OCI-LY7 (cell line): ENCODE data around the gene UBE2A. TPM values are rescaled to one million over a fixed set of nuclear protein-coding genes. Genes with fewer than 3 reads are reported as not detected.

Experiments
- BruUV-seq: library from RNA; stranded (reverse); fragments of 400-500 nt; replicated peaks from 2 replicates; lab custom pipeline; 2021; lab: Mats Ljungman, UMichigan
- CTCF ChIA-PET: fragments of 300-600 bp; sonication (Branson Sonifier 250); formaldehyde crosslinking; loops from one replicate; lab custom pipeline; 2022; ENCODE audit warnings: antibody characterized with exemption; ENCODE audit not compliant: unreplicated experiment; lab: Charles Lee
- POLR2A ChIA-PET: fragments of 300-600 bp; sonication (Branson Sonifier 250); formaldehyde crosslinking; loops from one replicate; lab custom pipeline; 2022; ENCODE audit warnings: antibody characterized with exemption; lab: Charles Lee
- DNase-seq: peaks from one replicate; pipeline ENCODE4 v3.0.0-alpha.2; 2015; ENCODE audit warnings: low spot score
- H2AFZ ChIP-seq: fragments of 200-600 bp; sonication (generic), shearing (Covaris generic); 2 replicates; pipeline ENCODE4 v1.6.1; 2014; ENCODE audit warnings: mild to moderate bottlenecking, antibody characterized with exemption, low read length, moderate library complexity
- H3K27ac ChIP-seq: fragments of 200-600 bp; sonication (generic); 2 replicates; pipeline ENCODE4 v1.5.1; 2014; ENCODE audit warnings: mixed run types, low read depth, mild to moderate bottlenecking, moderate library complexity, low read length, inconsistent platforms; ENCODE audit not compliant: poor library complexity, severe bottlenecking
- H3K36me3 ChIP-seq: fragments of 200-600 bp; sonication (generic); 2 replicates; pipeline ENCODE4 v1.6.1; 2014; ENCODE audit warnings: mild to moderate bottlenecking, antibody characterized with exemption, low read length, moderate library complexity, mixed read lengths; ENCODE audit not compliant: insufficient read depth
- H3K4me1 ChIP-seq: fragments of 200-600 bp; sonication (generic); 2 replicates; pipeline ENCODE4 v1.5.1; 2014; ENCODE audit warnings: mild to moderate bottlenecking, low read length; ENCODE audit not compliant: insufficient read depth, poor library complexity, severe bottlenecking
- H3K4me2 ChIP-seq: fragments of 200-600 bp; sonication (generic); 2 replicates; pipeline ENCODE4 v1.6.1; 2014; ENCODE audit warnings: mild to moderate bottlenecking, low read length
- H3K4me3 ChIP-seq: fragments of 200-600 bp; sonication (generic); 2 replicates; pipeline ENCODE4 v1.5.1; 2014; ENCODE audit warnings: mild to moderate bottlenecking, low read depth, low read length; ENCODE audit not compliant: poor library complexity, severe bottlenecking
- H3K79me2 ChIP-seq: fragments of 200-600 bp; sonication (generic); 2 replicates; pipeline ENCODE4 v1.6.1; 2016; ENCODE audit warnings: low read depth, mild to moderate bottlenecking, low read length, moderate library complexity, mixed read lengths; ENCODE audit not compliant: insufficient read depth
- H3K9me2 ChIP-seq: fragments of 200-600 bp; sonication (generic); 2 replicates; pipeline ENCODE4 v1.6.1; 2016; ENCODE audit warnings: mild to moderate bottlenecking, low read length, mixed read lengths; ENCODE audit not compliant: insufficient read depth
- H3K9me3 ChIP-seq: fragments of 200-600 bp; sonication (generic); 2 replicates; pipeline ENCODE4 v1.6.1; 2014; ENCODE audit warnings: mild to moderate bottlenecking, mixed run types, low read length, mixed read lengths
- H4K20me1 ChIP-seq: fragments of 200-600 bp; sonication (generic); 2 replicates; pipeline ENCODE4 v1.6.1; 2014; ENCODE audit warnings: mild to moderate bottlenecking, antibody characterized with exemption, low read length, moderate library complexity, mixed read lengths; ENCODE audit not compliant: insufficient read depth
- CTCF ChIP-seq: fragments of 200-600 bp; sonication (generic); conservative IDR thresholded peaks from 2 replicates; pipeline ENCODE4 v1.5.1; 2014; ENCODE audit warnings: mild to moderate bottlenecking, antibody characterized with exemption, low read length, moderate library complexity, mixed read lengths
- EZH2phosphoT487 ChIP-seq: fragments of 200-600 bp; sonication (generic); IDR thresholded peaks from 2 replicates; pipeline ENCODE4 v1.6.1; 2018; ENCODE audit warnings: low read depth, borderline replicate concordance, mild to moderate bottlenecking, mixed run types, antibody characterized with exemption, low read length, moderate library complexity, mixed read lengths
- intact Hi-C: fragments of 100-400 bp; cut with micrococcal nuclease; formaldehyde crosslinking; loops from one replicate; pipeline ENCODE4 v1.10.0; 2022; ENCODE audit not compliant: unreplicated experiment
- total RNA-seq, 2 experiments: library from RNA; depleted of rRNA in 1 of 2; stranded (reverse); fragments of >200 nt in 1 of 2; shearing (Covaris generic) in 1 of 2; gene quantifications; 2 replicates each; pipeline ENCODE4 v1.2.3, GENCODE V29; 2014 to 2022

The UBE2A gene
- total RNA-seq, 2 experiments from 2014 or later, result 30.0 to 56.0 TPM

- DNase-seq, result peak; percentile 4
- H4K20me1 ChIP-seq, result no peaks in the 10 kb centered on the region
- H3K36me3 ChIP-seq, result peaks cover 10% of the 10 kb centered on the region; the same call in 1 of the 2 replicates
- BruUV-seq, result no TSS peak
- ChIA-PET POLR2A (interaction anchor here (0.6 kb wide), 1 partner anchor 37 kb away, joined by 3 read pairs; no protein-coding TSS in a partner anchor), CTCF (no interaction called here)
- no peak for TF ChIP-seq CTCF
- TF ChIP-seq EZH2phosphoT487, result no peak
- H3K4me2 ChIP-seq, result peak overlapping the region; percentile 43
- H2AFZ ChIP-seq, result no peak overlapping the region
- no peaks in the 10 kb centered on the region for H3K9me3 ChIP-seq
- no peaks in the 10 kb centered on the region for H3K9me2 ChIP-seq
- H3K4me3 ChIP-seq, result peak overlapping the region; percentile 18
- no peak overlapping the region for H3K27ac ChIP-seq
- H3K4me1 ChIP-seq, result peaks cover 18% of the 10 kb centered on the region
- intact Hi-C loops, result no loop called here
- peaks cover 5% of the 10 kb centered on the region; the same call in 1 of the 2 replicates for H3K79me2 ChIP-seq
These were observed 24.9 kb upstream of the UBE2A start for GRCh38 chrX:119549327-119550016.

- peaks cover 17% of the 10 kb centered on the region; the same call in 1 of the 2 replicates for H3K36me3 ChIP-seq
- H3K4me3 ChIP-seq, result no peak overlapping the region
- H3K27ac ChIP-seq, result no peak overlapping the region
- H3K79me2 ChIP-seq, result peaks cover 5% of the 10 kb centered on the region; the same call in 1 of the 2 replicates
- no peaks in the 10 kb centered on the region for H3K9me2 ChIP-seq
- intact Hi-C loops, result no loop called here
- ChIA-PET CTCF (no interaction called here), POLR2A (interaction anchor here (0.6 kb wide), 1 partner anchor 24 kb away, joined by 3 read pairs; no protein-coding TSS in a partner anchor)
- DNase-seq, result no peak
- H2AFZ ChIP-seq, result no peak overlapping the region
- BruUV-seq, result no TSS peak
- H3K9me3 ChIP-seq, result no peaks in the 10 kb centered on the region
- H4K20me1 ChIP-seq, result no peaks in the 10 kb centered on the region
- no peak overlapping the region for H3K4me2 ChIP-seq
- no peak for TF ChIP-seq CTCF
- no peak for TF ChIP-seq EZH2phosphoT487
- H3K4me1 ChIP-seq, result peaks cover 18% of the 10 kb centered on the region
These were observed 21.9 kb upstream of the UBE2A start for GRCh38 chrX:119552508-119552907.
